A549 (cell line): ENCODE data around the gene NUB1.

ENCODE experiments used
- CHD2 ChIP-seq: fragments of 150-350 bp; IDR thresholded peaks from 2 replicates; pipeline ENCODE4 v1.6.1; 2014; ENCODE audit warnings: low read length; ENCODE audit not compliant: partially characterized antibody
- CTCF ChIP-seq: fragments of >200 bp; sonication (Bioruptor Twin); formaldehyde crosslinking; IDR thresholded peaks from 3 replicates; pipeline ENCODE4 v1.5.1; 2016
- RFX5 ChIP-seq: fragments of 450-650 bp; IDR thresholded peaks from 2 replicates; pipeline ENCODE4 v1.7.1; 2014; ENCODE audit warnings: antibody characterized with exemption, mild to moderate bottlenecking, moderate library complexity

GRCh38 chr7:151411551-151411950 lies 69.9 kb downstream of the NUB1 start:
- TF ChIP-seq RFX5 (no peak), CHD2 (no peak), CTCF (no peak)
